Stimulated activated CD4-positive, alpha-beta T cell treated with anti-CD3 and anti-CD28 coated beads, Interleukin-12 subunit alpha, Interleukin-12 subunit beta, amount 100 ng/mL, for 48 hours (primary cell): ENCODE measurements around the gene AKNA.

Source experiments
- DNase-seq, 3 donors: peaks; one replicate each; pipeline ENCODE4 v3.0.0-alpha.2; 2020; ENCODE audit warnings: low read depth in 2 of 3, low spot score in 1 of 3

Gene AKNA, protein sequence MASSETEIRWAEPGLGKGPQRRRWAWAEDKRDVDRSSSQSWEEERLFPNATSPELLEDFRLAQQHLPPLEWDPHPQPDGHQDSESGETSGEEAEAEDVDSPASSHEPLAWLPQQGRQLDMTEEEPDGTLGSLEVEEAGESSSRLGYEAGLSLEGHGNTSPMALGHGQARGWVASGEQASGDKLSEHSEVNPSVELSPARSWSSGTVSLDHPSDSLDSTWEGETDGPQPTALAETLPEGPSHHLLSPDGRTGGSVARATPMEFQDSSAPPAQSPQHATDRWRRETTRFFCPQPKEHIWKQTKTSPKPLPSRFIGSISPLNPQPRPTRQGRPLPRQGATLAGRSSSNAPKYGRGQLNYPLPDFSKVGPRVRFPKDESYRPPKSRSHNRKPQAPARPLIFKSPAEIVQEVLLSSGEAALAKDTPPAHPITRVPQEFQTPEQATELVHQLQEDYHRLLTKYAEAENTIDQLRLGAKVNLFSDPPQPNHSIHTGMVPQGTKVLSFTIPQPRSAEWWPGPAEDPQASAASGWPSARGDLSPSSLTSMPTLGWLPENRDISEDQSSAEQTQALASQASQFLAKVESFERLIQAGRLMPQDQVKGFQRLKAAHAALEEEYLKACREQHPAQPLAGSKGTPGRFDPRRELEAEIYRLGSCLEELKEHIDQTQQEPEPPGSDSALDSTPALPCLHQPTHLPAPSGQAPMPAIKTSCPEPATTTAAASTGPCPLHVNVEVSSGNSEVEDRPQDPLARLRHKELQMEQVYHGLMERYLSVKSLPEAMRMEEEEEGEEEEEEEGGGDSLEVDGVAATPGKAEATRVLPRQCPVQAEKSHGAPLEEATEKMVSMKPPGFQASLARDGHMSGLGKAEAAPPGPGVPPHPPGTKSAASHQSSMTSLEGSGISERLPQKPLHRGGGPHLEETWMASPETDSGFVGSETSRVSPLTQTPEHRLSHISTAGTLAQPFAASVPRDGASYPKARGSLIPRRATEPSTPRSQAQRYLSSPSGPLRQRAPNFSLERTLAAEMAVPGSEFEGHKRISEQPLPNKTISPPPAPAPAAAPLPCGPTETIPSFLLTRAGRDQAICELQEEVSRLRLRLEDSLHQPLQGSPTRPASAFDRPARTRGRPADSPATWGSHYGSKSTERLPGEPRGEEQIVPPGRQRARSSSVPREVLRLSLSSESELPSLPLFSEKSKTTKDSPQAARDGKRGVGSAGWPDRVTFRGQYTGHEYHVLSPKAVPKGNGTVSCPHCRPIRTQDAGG (N-terminal part only)

DNA sequence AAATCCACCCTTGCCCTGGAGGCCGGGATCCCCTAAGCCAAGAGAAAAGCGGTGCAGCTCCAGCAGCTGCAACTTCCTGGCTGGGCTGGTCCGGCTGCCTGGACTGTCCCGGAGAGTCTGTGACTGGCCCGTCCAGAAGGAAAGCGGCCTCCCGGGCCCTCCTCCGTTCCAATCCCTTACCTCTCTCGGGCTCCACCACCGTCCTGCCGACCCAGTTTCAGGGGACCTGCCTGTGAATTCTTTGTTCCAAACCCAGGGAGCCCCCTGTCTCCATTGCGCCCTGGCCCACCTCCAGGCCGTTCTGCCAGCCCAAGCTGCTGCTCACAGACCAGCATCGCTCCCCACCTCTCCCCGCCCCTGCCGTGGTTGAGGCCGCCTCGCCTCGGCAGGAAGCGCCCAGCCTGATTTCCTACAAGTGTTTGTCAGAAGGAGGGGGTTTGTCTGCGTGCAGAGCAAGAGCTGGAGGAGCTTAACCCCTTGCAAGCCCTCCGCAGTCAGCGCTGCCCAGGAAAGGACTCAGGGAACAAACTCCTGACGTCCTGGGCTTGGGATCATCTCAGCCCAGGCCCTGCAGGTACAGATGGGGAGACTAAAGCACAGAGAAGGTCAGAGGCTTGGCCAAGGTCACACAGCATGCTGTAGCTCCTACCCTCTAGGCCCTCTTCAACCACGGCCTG lies at the start of gene AKNA:
Gene AKNA, minus strand, starts transcription at position 303 of the 677 bp plus-strand sequence. CDS start 6,649 bp downstream, outside the sequence.
- DNase-seq = peak; percentile 63 to 71 (median 65)

GRCh38 chr9:114437401-114437893 lies 49.7 kb upstream of the AKNA start:
- DNase-seq = no peak

DNA sequence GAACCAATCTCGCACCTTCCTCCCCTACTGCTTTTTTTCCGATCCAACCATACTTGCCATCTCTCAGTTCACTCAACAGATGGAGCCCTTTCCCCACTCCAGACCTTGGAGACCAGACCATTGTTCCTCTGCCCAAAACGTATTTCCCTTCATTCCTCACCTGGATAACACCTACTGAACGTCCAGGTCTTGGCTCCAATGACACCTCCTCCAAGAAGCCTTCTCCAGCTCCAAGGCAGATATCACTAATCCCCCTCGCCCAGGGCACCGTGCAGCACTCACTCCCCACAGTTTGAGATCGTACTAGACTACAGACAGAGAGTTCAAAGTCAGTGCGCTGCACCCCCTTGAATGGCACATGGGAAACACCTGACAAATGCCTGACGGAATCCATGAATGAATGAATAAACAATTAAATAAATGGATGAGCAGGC lies 47.1 kb upstream of the AKNA start:
- no peak for DNase-seq

GRCh38 chr9:114433720-114434255 lies 46.0 kb upstream of the AKNA start:
- no peak for DNase-seq

DNA sequence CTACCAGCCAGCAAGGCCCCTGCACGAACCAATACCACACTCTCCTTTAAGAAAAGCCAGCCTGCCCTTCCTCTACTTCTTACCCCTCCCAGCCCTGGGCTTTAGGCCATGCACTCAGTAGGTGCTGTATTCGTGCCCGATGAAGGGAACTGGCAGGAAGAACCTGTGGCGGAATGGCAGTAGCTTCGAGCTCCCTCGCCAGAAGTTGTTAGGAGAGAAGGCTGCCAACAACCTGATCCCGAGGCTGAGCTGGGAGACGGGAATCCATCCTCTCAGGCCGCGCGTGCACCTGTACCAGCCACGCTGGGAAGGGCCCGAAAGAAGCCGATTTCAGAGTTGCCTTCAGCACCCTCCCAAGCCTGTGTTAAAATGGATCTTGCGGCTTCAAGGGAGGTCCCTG lies 45.3 kb upstream of the AKNA start:
- DNase-seq = no peak

DNA sequence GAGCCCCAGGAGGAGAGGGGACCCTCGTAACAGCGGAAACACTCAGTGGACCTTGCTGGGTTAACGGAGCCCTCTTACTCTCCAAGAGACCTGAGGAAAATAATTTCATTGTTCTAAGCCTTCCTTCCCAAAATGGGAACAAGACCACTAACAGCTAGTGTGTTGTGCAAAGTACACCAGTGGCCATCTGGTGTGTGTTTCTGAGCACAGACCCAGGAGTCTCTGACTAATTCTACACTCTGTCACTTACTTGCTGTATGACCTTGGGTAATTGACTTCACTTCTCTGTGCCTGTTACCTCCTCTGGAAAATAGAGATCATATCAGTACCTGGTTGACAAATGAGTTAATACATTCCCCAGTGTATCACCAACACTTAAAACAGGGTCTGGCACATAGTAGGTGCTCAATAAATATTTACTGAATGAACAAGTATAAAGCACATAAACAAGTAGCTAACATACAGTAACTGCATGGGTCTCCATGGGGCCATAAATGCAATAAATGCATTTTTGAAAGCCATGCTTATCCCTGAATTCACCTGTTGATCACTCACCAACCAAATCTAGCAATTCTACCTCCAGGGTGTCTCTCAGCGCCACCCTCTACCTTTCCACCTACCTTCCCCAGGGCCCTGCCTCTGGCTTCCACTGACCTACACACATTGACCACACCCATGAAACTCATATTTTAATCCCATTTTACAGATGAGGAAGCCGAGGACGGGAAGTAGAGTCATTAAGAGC lies 44.7 kb upstream of the AKNA start:
- no peak for DNase-seq

GRCh38 chr9:114431770-114432169 lies 44.0 kb upstream of the AKNA start:
- no peak for DNase-seq

DNA sequence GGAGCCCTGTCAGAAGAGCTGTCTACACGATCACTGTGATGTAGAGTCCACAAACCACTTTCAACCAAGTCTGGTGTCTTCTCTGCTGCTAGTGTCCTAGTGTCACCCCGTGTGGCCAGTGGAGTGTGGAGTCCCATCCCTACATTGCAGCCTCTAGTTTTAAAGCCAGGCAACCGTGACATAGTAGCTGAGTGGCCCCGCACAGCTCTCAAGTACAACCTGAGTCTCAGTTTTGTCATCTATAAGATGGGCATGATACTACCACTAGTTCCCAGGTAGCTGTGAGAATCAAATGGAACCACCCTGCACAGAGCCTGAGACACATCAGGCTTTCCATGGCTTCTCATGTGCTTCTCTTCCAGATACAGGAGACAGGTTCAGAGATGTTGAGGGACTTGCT lies 43.2 kb upstream of the AKNA start:
- DNase-seq = no peak

DNA sequence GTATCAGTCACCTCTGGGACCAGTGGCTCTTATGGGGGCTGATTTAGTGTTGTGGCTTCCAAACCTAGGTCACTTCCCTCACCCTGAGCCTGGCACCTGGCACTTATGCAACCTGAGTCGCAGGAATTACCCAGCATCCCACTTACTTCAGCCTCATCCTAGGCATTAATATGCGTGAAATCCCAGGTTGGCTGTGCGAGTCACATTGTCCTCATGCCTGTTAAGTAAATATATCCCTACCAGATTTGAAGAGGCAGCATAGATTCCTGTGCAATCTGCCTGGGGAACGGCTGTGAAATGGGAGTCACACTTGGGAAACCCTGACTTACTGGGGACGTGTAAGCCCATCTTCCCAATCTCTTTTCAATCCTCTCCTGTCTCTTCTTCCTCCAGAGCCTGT lies 42.7 kb upstream of the AKNA start:
- no peak for DNase-seq

DNA sequence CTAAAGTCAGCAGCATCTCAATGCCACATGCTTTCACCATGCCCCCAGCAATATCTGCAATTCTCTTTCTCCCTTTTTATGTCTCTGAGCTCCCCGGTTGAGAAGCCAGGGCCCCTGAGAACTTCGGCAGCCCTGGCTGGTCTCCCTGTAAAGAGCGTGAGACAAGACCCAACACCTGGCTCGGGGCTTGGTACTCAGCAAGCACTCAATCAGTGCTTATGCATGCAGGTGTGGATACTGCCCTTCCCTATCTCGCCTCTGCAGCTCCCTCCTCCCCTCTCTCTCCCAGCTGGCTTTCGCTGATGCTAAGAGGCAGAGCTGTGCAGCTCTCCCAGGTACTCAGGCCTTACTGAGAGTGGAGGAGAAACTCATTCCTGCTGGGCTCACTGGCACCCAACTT lies 41.7 kb upstream of the AKNA start:
- no peak for DNase-seq

DNA sequence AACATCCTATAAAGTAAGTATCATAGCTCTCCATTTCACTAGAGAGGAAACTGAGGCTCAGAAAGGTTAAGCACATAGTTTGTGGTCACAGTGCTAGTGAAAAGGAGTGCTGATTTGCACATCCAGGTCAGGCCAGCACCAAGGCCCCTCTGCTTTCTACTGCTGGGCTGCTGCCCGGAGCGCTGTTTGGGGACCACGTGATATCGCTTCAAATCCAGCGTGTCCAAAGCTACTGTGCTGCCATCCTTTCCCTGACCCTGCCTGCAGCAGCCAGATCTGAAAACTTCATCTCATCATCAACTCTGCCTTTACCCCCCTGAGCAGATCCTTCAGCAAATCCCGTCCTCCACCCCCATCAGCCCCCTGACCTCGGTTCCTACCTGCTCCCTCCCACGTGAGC lies 40.7 kb upstream of the AKNA start:
- DNase-seq = no peak

DNA sequence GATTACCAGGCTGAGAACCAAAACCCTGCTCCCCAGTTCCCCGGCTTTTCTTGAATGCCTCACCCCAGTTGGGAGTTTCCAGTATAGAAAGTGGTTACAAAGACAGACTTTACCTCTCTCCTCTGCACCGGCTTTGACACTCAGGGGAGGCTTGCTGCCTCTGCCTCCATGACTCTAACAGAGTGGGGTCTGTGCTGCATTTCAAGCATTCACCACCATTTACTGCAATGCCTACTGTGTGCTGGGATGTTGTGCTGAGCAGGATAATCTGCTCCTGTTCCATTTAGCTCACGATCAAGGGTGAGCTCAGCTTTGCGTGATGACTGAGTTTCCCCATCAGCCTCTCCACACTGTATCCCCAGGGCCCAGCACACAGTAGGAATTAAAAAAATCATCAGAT lies 39.9 kb upstream of the AKNA start:
- no peak for DNase-seq

GRCh38 chr9:114426046-114426948 lies 38.5 kb upstream of the AKNA start:
- DNase-seq = no peak

- DNase-seq = no peak
Observed at GRCh38 chr9:114425126-114425525, 37.3 kb upstream of the AKNA start.

DNA sequence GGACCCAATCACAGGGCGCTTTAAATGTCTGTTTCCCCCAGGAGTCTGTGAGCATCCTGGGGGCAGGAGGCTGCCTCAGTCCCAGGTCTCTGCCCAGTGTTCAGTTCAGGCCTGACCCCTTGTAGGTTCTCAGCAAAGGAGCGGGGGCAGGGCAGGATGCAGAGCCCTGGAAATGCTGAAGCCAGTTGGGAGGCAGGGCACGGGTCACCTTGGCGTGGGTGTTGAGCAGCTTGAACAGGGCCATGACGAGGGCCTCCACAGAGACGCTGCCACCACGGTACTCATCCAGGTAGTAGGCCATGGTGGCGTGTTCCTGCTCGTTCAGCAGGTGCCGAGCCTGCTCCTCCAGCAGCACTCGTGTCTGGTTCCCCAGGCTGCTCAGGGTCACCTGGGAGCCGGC lies 36.3 kb upstream of the AKNA start:
- DNase-seq = no peak

DNA sequence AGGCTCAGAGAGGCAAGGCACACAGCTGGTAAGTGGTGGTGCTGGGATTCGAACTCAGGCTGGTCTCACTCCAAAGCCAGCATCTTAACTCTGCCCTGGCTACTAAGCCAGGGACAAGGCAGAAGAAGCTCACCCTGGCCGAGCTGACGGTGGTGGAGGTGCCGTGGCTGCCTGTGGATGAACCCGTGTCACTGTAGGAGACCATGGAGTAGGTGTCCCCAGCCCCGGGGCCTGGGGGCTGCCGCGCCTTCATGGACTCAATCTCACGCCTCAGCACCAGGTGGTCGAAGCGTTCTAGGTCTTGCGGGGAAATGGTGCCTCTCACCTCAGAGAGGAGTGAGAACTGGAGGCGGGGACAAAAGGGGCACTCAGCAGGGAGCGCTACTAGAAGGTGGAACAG lies 35.4 kb upstream of the AKNA start:
- DNase-seq = no peak

DNA sequence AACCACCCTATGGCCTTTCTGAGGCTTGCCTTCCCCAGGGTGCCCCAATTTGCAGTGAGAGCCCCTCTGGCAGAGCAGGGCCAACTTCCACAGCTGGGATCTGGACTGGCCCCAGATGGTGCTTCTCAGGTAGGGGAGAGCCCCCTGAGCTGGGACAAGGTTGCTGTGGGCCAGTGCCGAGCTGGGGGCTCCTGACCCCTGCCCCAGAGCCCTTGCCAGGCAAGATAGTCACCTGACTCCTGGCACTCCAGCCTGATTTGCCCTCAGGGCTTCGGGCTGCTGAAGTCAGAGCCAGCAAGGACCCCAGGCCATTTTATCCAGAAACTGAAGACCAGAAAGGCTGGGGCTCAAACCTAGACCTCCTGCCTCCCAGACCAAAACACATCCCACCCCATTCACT lies 33.4 kb upstream of the AKNA start:
- DNase-seq = no peak

GRCh38 chr9:114419796-114420195 lies 32.0 kb upstream of the AKNA start:
- DNase-seq = no peak

DNA sequence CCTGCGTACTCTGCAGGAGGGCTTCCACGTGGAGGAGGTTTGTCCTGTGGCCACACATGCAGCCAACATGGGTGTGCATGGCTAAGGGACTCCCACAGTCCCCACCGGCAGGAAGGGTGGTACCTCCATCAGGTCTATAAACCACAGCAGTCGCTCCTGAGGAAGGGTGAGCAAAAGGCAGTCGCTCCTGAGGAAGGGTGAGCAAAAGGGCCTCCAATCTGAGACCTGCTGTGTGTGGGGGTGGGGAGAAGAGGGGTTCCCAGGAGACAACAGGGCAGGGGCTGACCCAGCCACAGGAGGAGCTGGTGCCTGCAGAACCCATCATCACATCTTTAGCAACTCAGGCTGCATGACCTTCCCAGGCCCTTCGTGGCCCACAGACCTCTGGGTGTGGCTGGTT lies 30.3 kb upstream of the AKNA start:
- no peak for DNase-seq
